ENCODE measurements around the gene HMGB4. TPM values are rescaled to one million over a fixed set of nuclear protein-coding genes. Genes with fewer than 3 reads are reported as not detected.

The HMGB4 gene
- total and polyA plus RNA-seq, 2 donors (not counting 3 experiments of a cell fraction or from before 2014, with no cell fraction given): not detected

DNA sequence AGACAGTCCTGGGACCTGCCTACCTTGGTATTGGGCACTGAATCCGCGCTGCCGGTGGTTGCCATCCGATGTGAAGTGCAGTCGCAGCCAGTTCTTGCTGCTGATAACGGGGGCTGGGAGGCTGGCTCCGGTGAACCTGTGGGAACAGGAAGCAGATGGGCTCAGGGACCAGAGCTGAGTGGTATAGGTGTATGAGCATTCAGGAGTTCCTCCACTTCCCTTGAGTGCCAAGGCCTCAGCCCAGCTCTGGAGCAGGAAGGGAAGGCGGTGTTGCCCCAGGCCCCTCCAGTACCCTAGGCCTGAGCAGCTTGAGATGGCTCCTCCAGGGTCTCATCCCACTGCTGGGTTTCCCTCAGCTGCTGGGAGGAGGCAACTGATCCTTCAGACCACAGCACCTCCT is 17.0 kb upstream of the HMGB4 start:
- Histone ChIP-seq H3K4me1 (ENCODE audit: control insufficient read depth, extremely low read depth, insufficient read depth, low read length) (no peaks in the 10 kb centered on the region), H2AFZ (ENCODE audit: low read depth, low read length) (no peak overlapping the region), H3K9me1 (replicated peaks; ENCODE audit: control insufficient read depth, extremely low read depth, insufficient read depth, low read length) (no peaks in the 10 kb centered on the region), H3K36me3 (ENCODE audit: control insufficient read depth in 2 of 2, extremely low read depth in 1 of 2, insufficient read depth in 2 of 2, low read length in 2 of 2) (no peaks in the 10 kb centered on the region), H3K27ac (ENCODE audit: insufficient read depth, low read depth, low read length) (no peak overlapping the region), H3K9ac (replicated peaks; ENCODE audit: extremely low read depth, insufficient read depth, low read length) (no peak overlapping the region), H3K4me3 (replicated peaks in 1 of 3; ENCODE audit: insufficient read depth in 1 of 3, low read depth in 1 of 3, low read length in 3 of 3) (no peak overlapping the region), H3K4me2 (ENCODE audit: insufficient read depth, low read length) (no peak overlapping the region), H3K79me2 (ENCODE audit: control insufficient read depth, insufficient read depth, low read length) (no peaks in the 10 kb centered on the region), H3K9me3 (replicated peaks; ENCODE audit: control insufficient read depth, insufficient read depth, low read length) (peaks cover 2% of the 10 kb centered on the region), H4K20me1 (replicated peaks; ENCODE audit: control insufficient read depth, extremely low read depth, insufficient read depth, low read length) (no peaks in the 10 kb centered on the region), H3K27me3 (ENCODE audit: control insufficient read depth in 2 of 2, insufficient read depth in 2 of 2, low read length in 2 of 2) (no peaks in the 10 kb centered on the region)
- dilution Hi-C loops (cut with MboI; ENCODE audit: extremely low pct_ligation_motif_present, low sequenced_read_pairs): no loop called here
- CTCF ChIA-PET: no interaction called here
- no peak for DNase-seq (ENCODE audit: low read depth, low spot score)
- TF ChIP-seq POLR2AphosphoS5 (IDR thresholded peaks at IDR 0.05; ENCODE audit: insufficient read depth, low read depth, low read length): no peak
- TF ChIP-seq, protein P1, sequence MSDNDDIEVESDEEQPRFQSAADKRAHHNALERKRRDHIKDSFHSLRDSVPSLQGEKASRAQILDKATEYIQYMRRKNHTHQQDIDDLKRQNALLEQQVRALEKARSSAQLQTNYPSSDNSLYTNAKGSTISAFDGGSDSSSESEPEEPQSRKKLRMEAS (IDR thresholded peaks at IDR 0.05; ENCODE audit: insufficient read depth, insufficient read length): no peak
- no peak for TF ChIP-seq FOS (IDR thresholded peaks at IDR 0.05; ENCODE audit: borderline replicate concordance, insufficient read depth, low read length)
- no peak for TF ChIP-seq POLR2A (IDR thresholded peaks at IDR 0.05; ENCODE audit: low read depth, low read length)
- TF ChIP-seq EZH2 (IDR thresholded peaks at IDR 0.05; ENCODE audit: borderline replicate concordance, low read depth, low read length, severe bottlenecking): no peak
- TF ChIP-seq MYC (IDR thresholded peaks at IDR 0.05; ENCODE audit: low read depth, low read length): no peak
- TF ChIP-seq JUN (IDR thresholded peaks at IDR 0.05; ENCODE audit: borderline replicate concordance, insufficient read depth, insufficient read length, low read depth): no peak
- TF ChIP-seq, protein P2, sequence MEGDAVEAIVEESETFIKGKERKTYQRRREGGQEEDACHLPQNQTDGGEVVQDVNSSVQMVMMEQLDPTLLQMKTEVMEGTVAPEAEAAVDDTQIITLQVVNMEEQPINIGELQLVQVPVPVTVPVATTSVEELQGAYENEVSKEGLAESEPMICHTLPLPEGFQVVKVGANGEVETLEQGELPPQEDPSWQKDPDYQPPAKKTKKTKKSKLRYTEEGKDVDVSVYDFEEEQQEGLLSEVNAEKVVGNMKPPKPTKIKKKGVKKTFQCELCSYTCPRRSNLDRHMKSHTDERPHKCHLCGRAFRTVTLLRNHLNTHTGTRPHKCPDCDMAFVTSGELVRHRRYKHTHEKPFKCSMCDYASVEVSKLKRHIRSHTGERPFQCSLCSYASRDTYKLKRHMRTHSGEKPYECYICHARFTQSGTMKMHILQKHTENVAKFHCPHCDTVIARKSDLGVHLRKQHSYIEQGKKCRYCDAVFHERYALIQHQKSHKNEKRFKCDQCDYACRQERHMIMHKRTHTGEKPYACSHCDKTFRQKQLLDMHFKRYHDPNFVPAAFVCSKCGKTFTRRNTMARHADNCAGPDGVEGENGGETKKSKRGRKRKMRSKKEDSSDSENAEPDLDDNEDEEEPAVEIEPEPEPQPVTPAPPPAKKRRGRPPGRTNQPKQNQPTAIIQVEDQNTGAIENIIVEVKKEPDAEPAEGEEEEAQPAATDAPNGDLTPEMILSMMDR (IDR thresholded peaks at IDR 0.05; ENCODE audit: extremely low read depth in 1 of 2, insufficient read depth in 1 of 2, low read depth in 1 of 2, low read length in 2 of 2): no peak
- no peak for TF ChIP-seq GATA2 (IDR thresholded peaks at IDR 0.05; ENCODE audit: insufficient read depth, insufficient read length, low read depth, low read length)
- no peak for FAIRE-seq
- BruUV-seq (replicated peaks): no TSS peak
- intact Hi-C loops (cut with micrococcal nuclease): no loop called here
- POLR2A ChIA-PET: no interaction called here
